ENCODE results near the gene LPCAT2. TPM values are rescaled to one million over a fixed set of nuclear protein-coding genes. Genes with fewer than 3 reads are reported as not detected.

LPCAT2 gene
- total RNA-seq, 1 experiment from 2014 or later: 62.1 TPM

DNA sequence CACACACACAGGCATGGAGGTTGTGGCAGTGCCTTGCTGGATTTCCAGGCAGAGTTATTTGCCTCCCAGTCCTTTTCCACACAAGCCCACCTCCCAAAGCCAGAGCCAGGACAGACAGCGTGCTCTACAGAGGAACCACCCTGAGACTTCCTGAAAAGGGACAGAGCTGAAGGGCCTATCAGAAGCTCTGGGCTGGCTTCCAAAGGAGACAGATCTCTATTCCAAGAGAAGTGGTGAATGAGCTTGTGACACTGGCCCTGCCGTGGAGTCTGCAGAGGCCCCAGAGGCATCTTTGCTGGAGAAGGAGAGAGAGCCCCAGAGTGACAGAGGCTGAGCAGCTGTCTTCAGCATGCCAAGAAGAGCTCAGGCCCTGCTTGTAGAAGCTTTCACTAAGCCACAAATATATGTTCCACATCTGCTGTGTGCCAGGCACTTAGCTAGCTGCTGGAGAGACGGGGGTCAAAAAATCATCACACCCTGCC, 8.3 kb upstream of the LPCAT2 start:
- Histone ChIP-seq H3K36me3 (ENCODE audit: control insufficient read depth, insufficient read depth, low read length) (no peaks in the 10 kb centered on the region), H3K27me3 (ENCODE audit: control insufficient read depth, insufficient read depth, low read length) (no peaks in the 10 kb centered on the region), H3K4me1 (ENCODE audit: control insufficient read depth, insufficient read depth, low read length) (peaks cover 74% of the 10 kb centered on the region), H3K9me3 (ENCODE audit: control insufficient read depth, insufficient read depth, low read depth, low read length) (no peaks in the 10 kb centered on the region), H3K27ac (ENCODE audit: low read length) (peak overlapping the region; percentile 86), H3K4me3 (ENCODE audit: low read depth in 2 of 2, low read length in 2 of 2) (no peak overlapping the region)
- ATAC-seq (peak; percentile 13), DNase-seq (ENCODE audit: low read depth, low spot score) (no peak)
- intact Hi-C loops (cut with micrococcal nuclease; ENCODE audit: unreplicated experiment) (loop anchor here (2.0 to 5.0 kb wide), 2 partner anchors 20 to 33 kb away; no protein-coding TSS in a partner anchor), in situ Hi-C loops (cut with HindIII; ENCODE audit: low pct_unique_long_range_greater_than_20kb, low sequenced_read_pairs) (no loop called here)
- TF ChIP-seq TCF7L2 (IDR thresholded peaks at IDR 0.05; ENCODE audit: low read depth, low read length): no peak
- no peak for TF ChIP-seq REST (IDR thresholded peaks at IDR 0.05; ENCODE audit: insufficient read depth in 1 of 2, low read depth in 2 of 2, low read length in 1 of 2)
- TF ChIP-seq POLR2AphosphoS5 (IDR thresholded peaks at IDR 0.05; ENCODE audit: low read depth, low read length): no peak
- TF ChIP-seq SIN3A (IDR thresholded peaks at IDR 0.05; ENCODE audit: borderline replicate concordance, insufficient read depth, low read depth, low read length): no peak
- TF ChIP-seq, protein P1, sequence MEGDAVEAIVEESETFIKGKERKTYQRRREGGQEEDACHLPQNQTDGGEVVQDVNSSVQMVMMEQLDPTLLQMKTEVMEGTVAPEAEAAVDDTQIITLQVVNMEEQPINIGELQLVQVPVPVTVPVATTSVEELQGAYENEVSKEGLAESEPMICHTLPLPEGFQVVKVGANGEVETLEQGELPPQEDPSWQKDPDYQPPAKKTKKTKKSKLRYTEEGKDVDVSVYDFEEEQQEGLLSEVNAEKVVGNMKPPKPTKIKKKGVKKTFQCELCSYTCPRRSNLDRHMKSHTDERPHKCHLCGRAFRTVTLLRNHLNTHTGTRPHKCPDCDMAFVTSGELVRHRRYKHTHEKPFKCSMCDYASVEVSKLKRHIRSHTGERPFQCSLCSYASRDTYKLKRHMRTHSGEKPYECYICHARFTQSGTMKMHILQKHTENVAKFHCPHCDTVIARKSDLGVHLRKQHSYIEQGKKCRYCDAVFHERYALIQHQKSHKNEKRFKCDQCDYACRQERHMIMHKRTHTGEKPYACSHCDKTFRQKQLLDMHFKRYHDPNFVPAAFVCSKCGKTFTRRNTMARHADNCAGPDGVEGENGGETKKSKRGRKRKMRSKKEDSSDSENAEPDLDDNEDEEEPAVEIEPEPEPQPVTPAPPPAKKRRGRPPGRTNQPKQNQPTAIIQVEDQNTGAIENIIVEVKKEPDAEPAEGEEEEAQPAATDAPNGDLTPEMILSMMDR (IDR thresholded peaks at IDR 0.05): no peak
- ChIA-PET POLR2A (no interaction called here), CTCF (interaction anchor here (0.9 kb wide), 1 partner anchor 35 kb away, joined by 9 read pairs; no protein-coding TSS in a partner anchor)
- no TSS peak for BruUV-seq (replicated peaks)

DNA sequence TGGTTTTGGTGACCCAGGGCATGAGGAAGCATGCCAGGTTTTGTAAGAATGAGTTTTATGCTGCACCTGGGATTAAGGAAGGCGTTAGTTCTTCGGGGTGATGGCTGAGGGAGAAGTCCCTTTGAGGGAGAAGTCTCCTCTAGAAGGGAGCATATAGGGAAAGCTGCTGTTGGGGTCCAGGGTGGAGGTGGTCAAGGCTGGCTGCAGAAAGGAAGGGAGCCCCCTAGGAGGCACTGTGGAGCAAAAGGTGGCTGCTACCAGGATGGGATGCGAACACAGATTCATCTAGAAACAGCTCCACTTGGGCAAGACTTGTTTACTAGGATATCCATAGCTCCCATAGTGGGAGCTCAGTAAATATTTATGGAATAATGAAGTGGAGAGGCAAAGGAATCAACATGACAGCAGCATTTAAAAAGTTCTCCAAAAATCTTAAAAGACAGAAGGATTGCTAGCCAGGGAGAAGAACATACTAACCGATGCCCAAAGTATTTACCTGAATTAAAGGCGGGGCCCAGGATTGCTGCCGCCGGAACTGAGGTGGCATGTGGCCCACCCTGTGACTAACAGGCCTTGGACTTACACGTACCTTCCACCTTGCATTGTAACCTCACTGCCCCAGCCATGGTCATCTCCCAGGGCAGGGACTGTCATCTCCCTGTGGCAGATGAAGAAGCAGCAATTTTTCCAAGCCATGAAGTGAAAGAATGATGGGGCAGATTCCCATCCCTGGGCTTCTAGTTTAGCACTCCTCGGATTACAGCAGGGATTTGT, 7.1 kb upstream of the LPCAT2 start:
- H3K27ac ChIP-seq (ENCODE audit: low read length): peak overlapping the region; percentile 86
- CTCF ChIA-PET: no interaction called here
- no peaks in the 10 kb centered on the region for H3K9me3 ChIP-seq (ENCODE audit: control insufficient read depth, insufficient read depth, low read depth, low read length)
- H3K4me3 ChIP-seq (ENCODE audit: low read depth in 2 of 2, low read length in 2 of 2): no peak overlapping the region
- DNase-seq (ENCODE audit: low read depth, low spot score) (no peak), ATAC-seq (no peak)
- in situ Hi-C loops (cut with HindIII; ENCODE audit: low pct_unique_long_range_greater_than_20kb, low sequenced_read_pairs) (no loop called here), intact Hi-C loops (cut with micrococcal nuclease; ENCODE audit: unreplicated experiment) (loop anchor here (2.0 to 5.0 kb wide), 2 partner anchors 21 to 34 kb away; no protein-coding TSS in a partner anchor)
- no peaks in the 10 kb centered on the region for H3K27me3 ChIP-seq (ENCODE audit: control insufficient read depth, insufficient read depth, low read length)
- H3K36me3 ChIP-seq (ENCODE audit: control insufficient read depth, insufficient read depth, low read length): no peaks in the 10 kb centered on the region
- peaks cover 71% of the 10 kb centered on the region for H3K4me1 ChIP-seq (ENCODE audit: control insufficient read depth, insufficient read depth, low read length)
- no TSS peak for BruUV-seq (replicated peaks)
- no peak for TF ChIP-seq REST (IDR thresholded peaks at IDR 0.05; ENCODE audit: insufficient read depth in 1 of 2, low read depth in 2 of 2, low read length in 1 of 2)
- TF ChIP-seq, protein P1 (IDR thresholded peaks at IDR 0.05): peak; percentile 57
- POLR2A ChIA-PET: no interaction called here

Data from Panc1 (cell line).